ENCODE measurements around the gene ABR. TPM values are rescaled to one million over a fixed set of nuclear protein-coding genes. Genes with fewer than 3 reads are reported as not detected.

ABR gene
- total and polyA plus RNA-seq, 5 donors from 2014 or later, result 13.2 to 116 (median 18.3) TPM

DNA sequence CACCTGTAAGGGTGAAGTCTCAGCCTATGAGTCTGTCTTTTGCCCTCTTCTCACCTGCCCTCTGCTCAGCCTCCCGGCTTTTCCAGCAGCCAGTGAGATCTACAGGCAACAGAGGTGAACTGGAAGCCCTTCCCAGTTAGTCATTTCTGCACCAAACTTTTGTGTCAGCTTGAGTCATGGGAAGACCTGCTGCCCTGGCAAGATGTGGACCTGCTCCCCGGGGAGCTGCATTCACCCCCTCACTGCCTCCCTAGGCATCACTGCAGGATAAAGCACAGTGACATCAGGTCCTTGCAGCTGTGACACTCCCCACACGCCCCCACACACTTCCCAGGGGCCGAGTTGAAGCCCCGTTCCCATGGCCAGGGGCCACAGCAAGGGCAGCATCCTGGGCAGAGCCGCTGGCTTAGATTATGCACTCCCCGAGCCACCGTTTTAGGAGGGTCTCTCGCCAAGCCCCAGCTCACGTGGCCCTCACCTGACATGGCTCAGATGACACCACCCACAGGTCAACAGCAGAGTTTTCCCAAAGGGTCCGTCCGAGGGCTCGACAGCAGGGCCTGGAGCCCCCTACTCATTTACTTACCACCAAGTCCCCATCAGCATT is 6.5 kb upstream of the ABR start:
- ATAC-seq (ENCODE audit: low read depth in 2 of 2) (no peak), DNase-seq (no peak)
- H3K9me3 Mint-ChIP-seq, result no peaks in the 10 kb centered on the region
- Histone ChIP-seq H3K27ac (ENCODE audit: insufficient read depth, low read length, poor library complexity, severe bottlenecking) (no peak overlapping the region), H3K4me1 (ENCODE audit: control insufficient read depth, insufficient read depth, low read length, poor library complexity, severe bottlenecking) (no peaks in the 10 kb centered on the region), H3K36me3 (ENCODE audit: control insufficient read depth, insufficient read depth, low read length) (no peaks in the 10 kb centered on the region), H3K4me3 (ENCODE audit: low read depth, low read length) (no peak overlapping the region), H3K9me3 (ENCODE audit: control insufficient read depth in 2 of 2, low read length in 2 of 2) (no peaks in the 10 kb centered on the region), H3K27me3 (ENCODE audit: control insufficient read depth, insufficient read depth, low read length) (no peaks in the 10 kb centered on the region)
- no peak overlapping the region for H3K27ac Mint-ChIP-seq
- H3K4me3 Mint-ChIP-seq, result no peak overlapping the region
- H3K27me3 Mint-ChIP-seq, result peaks cover 4% of the 10 kb centered on the region
- H3K36me3 Mint-ChIP-seq, result no peaks in the 10 kb centered on the region
- H3K4me1 Mint-ChIP-seq, result peaks cover 0 to 3% (median 0%) of the 10 kb centered on the region in 4 donors

GRCh38 chr17:1183171-1183873 is 3.5 kb upstream of the ABR start:
- H3K4me3 Mint-ChIP-seq, result peak overlapping the region in 1 of 4 donors; percentile 15
- peaks cover 11% of the 10 kb centered on the region for H3K27me3 Mint-ChIP-seq
- H3K36me3 ChIP-seq (ENCODE audit: control insufficient read depth, insufficient read depth, low read length), result no peaks in the 10 kb centered on the region
- H3K36me3 Mint-ChIP-seq, result no peaks in the 10 kb centered on the region
- no peak overlapping the region for H3K27ac Mint-ChIP-seq
- ATAC-seq (ENCODE audit: low read depth in 2 of 2), result no peak
- H3K9me3 ChIP-seq (ENCODE audit: control insufficient read depth in 2 of 2, low read length in 2 of 2), result no peaks in the 10 kb centered on the region
- peaks cover 10% of the 10 kb centered on the region for H3K4me1 ChIP-seq (ENCODE audit: control insufficient read depth, insufficient read depth, low read length, poor library complexity, severe bottlenecking)
- no peak overlapping the region for H3K27ac ChIP-seq (ENCODE audit: insufficient read depth, low read length, poor library complexity, severe bottlenecking)
- H3K4me3 ChIP-seq (ENCODE audit: low read depth, low read length), result no peak overlapping the region
- H3K4me1 Mint-ChIP-seq, result peaks cover 0 to 6% (median 2%) of the 10 kb centered on the region in 4 donors
- DNase-seq, result no peak
- no peaks in the 10 kb centered on the region for H3K27me3 ChIP-seq (ENCODE audit: control insufficient read depth, insufficient read depth, low read length)
- H3K9me3 Mint-ChIP-seq, result no peaks in the 10 kb centered on the region

DNA sequence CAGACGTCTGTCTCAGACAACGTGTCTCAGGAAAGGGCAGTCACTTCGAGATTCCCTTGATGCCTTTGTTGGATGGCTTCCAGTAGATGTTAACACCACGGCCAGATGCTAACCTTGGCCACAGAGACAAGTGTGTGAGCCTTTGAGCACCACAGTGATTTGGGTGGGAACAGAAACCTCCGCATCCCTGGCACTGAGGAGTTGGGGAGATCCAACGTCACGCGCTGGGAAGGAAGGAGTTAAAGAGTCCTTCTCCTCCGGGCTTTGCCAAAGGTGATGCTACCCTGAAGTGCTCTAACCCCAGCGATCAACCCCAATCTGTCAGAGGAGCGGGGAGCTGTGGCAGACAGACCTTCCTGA is 3.0 kb upstream of the ABR start:
- H3K27me3 Mint-ChIP-seq, result peaks cover 17% of the 10 kb centered on the region
- H3K27ac Mint-ChIP-seq, result no peak overlapping the region

GRCh38 chr17:1181753-1182137 is 2.0 kb upstream of the ABR start:
- ATAC-seq (ENCODE audit: low read depth in 2 of 2), result no peak
- no peak for DNase-seq
- H3K4me1 Mint-ChIP-seq, result peaks cover 0 to 13% (median 6%) of the 10 kb centered on the region in 4 donors
- no peak overlapping the region for H3K27ac ChIP-seq (ENCODE audit: insufficient read depth, low read length, poor library complexity, severe bottlenecking)
- H3K4me3 ChIP-seq (ENCODE audit: low read depth, low read length), result no peak overlapping the region
- H3K27me3 ChIP-seq (ENCODE audit: control insufficient read depth, insufficient read depth, low read length), result peaks cover 5% of the 10 kb centered on the region
- no peaks in the 10 kb centered on the region for H3K36me3 ChIP-seq (ENCODE audit: control insufficient read depth, insufficient read depth, low read length)
- peaks cover 26% of the 10 kb centered on the region for H3K27me3 Mint-ChIP-seq
- H3K27ac Mint-ChIP-seq, result no peak overlapping the region
- H3K4me3 Mint-ChIP-seq, result peak overlapping the region; percentile 26 to 88 (median 64)
- no peaks in the 10 kb centered on the region for H3K9me3 Mint-ChIP-seq
- H3K36me3 Mint-ChIP-seq, result no peaks in the 10 kb centered on the region
- H3K9me3 ChIP-seq (ENCODE audit: control insufficient read depth in 2 of 2, low read length in 2 of 2), result no peaks in the 10 kb centered on the region
- H3K4me1 ChIP-seq (ENCODE audit: control insufficient read depth, insufficient read depth, low read length, poor library complexity, severe bottlenecking), result peaks cover 10% of the 10 kb centered on the region

More for the DNA sequence above, 3.0 kb upstream of the ABR start:
- Mint-ChIP-seq H3K9me3 (no peaks in the 10 kb centered on the region), H3K4me1 (peaks cover 0 to 10% (median 4%) of the 10 kb centered on the region in 4 donors), H3K4me3 (no peak overlapping the region), H3K36me3 (no peaks in the 10 kb centered on the region)
- Histone ChIP-seq H3K36me3 (ENCODE audit: control insufficient read depth, insufficient read depth, low read length) (no peaks in the 10 kb centered on the region), H3K4me3 (ENCODE audit: low read depth, low read length) (no peak overlapping the region), H3K4me1 (ENCODE audit: control insufficient read depth, insufficient read depth, low read length, poor library complexity, severe bottlenecking) (peaks cover 10% of the 10 kb centered on the region), H3K27ac (ENCODE audit: insufficient read depth, low read length, poor library complexity, severe bottlenecking) (no peak overlapping the region), H3K27me3 (ENCODE audit: control insufficient read depth, insufficient read depth, low read length) (peaks cover 3% of the 10 kb centered on the region), H3K9me3 (ENCODE audit: control insufficient read depth in 2 of 2, low read length in 2 of 2) (no peaks in the 10 kb centered on the region)
- no peak for ATAC-seq (ENCODE audit: low read depth in 2 of 2)
- no peak for DNase-seq

DNA sequence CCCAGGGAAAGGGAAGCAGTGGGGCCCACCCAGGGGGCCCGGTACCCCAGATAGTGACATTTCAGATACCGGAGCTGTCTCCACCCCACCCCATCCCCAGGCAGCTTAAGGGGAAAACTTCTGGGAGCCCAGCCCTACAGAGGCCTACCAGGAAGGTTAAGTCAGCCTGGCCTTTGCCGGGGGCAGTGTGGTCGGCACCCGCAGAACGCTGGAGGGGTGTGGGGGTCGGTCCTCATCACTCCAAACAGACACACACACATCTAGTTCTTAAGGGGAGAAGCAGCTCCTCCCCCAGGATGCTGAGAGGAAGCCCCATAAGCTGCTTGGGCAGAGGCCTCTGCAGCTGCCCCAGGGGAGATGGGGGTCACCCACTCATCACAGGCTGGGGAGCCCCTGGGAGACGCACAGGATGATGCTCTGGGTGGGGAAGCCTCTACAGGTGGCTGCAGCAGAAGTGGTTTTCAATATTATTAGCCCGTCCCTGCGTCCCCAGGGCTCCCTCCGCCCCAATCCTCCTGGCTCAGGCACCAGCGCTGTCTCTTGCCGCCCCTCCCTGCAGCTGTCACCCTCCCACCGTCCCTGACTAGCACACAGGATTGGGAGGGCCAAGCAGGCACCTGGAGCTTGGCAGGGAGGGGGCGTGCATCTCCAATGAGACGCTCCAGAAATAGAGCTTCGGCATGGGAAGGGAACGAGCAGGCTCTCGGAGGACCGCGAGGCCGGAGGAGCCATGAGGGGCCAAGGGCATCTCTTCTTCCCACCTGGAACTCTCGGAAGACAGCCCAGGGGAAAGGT is 1.4 kb upstream of the ABR start:
- Mint-ChIP-seq H3K4me1 (peaks cover 0 to 15% (median 6%) of the 10 kb centered on the region in 4 donors), H3K27ac (no peak overlapping the region), H3K9me3 (no peaks in the 10 kb centered on the region), H3K36me3 (no peaks in the 10 kb centered on the region), H3K27me3 (peaks cover 26% of the 10 kb centered on the region), H3K4me3 (peak overlapping the region in 2 of 4 donors; percentile 80 to 88)
- ATAC-seq (ENCODE audit: low read depth in 2 of 2) (peak; percentile 11 to 25), DNase-seq (no peak)
- H3K9me3 ChIP-seq (ENCODE audit: control insufficient read depth in 2 of 2, low read length in 2 of 2), result no peaks in the 10 kb centered on the region
- H3K27me3 ChIP-seq (ENCODE audit: control insufficient read depth, insufficient read depth, low read length), result peaks cover 5% of the 10 kb centered on the region
- H3K36me3 ChIP-seq (ENCODE audit: control insufficient read depth, insufficient read depth, low read length), result no peaks in the 10 kb centered on the region
- H3K4me3 ChIP-seq (ENCODE audit: low read depth, low read length), result no peak overlapping the region
- H3K4me1 ChIP-seq (ENCODE audit: control insufficient read depth, insufficient read depth, low read length, poor library complexity, severe bottlenecking), result peaks cover 10% of the 10 kb centered on the region
- no peak overlapping the region for H3K27ac ChIP-seq (ENCODE audit: insufficient read depth, low read length, poor library complexity, severe bottlenecking)

- ATAC-seq (ENCODE audit: low read depth in 2 of 2), result peak in 1 of 2 donors; percentile 11
- H3K4me1 ChIP-seq (ENCODE audit: control insufficient read depth, insufficient read depth, low read length, poor library complexity, severe bottlenecking), result peaks cover 10% of the 10 kb centered on the region
- H3K4me1 Mint-ChIP-seq, result peaks cover 0 to 15% (median 6%) of the 10 kb centered on the region in 4 donors
- H3K4me3 Mint-ChIP-seq, result peak overlapping the region in 3 of 4 donors; percentile 57 to 81 (median 74)
- H3K9me3 ChIP-seq (ENCODE audit: control insufficient read depth in 2 of 2, low read length in 2 of 2), result no peaks in the 10 kb centered on the region
- no peak overlapping the region for H3K27ac ChIP-seq (ENCODE audit: insufficient read depth, low read length, poor library complexity, severe bottlenecking)
- H3K9me3 Mint-ChIP-seq, result peaks cover 0 to 2% (median 0%) of the 10 kb centered on the region in 7 donors
- no peak for DNase-seq
- H3K27ac Mint-ChIP-seq, result no peak overlapping the region
- no peak overlapping the region for H3K4me3 ChIP-seq (ENCODE audit: low read depth, low read length)
- H3K27me3 Mint-ChIP-seq, result peaks cover 26% of the 10 kb centered on the region
- no peaks in the 10 kb centered on the region for H3K36me3 ChIP-seq (ENCODE audit: control insufficient read depth, insufficient read depth, low read length)
- peaks cover 5% of the 10 kb centered on the region for H3K27me3 ChIP-seq (ENCODE audit: control insufficient read depth, insufficient read depth, low read length)
- no peaks in the 10 kb centered on the region for H3K36me3 Mint-ChIP-seq
Observed at GRCh38 chr17:1179112-1179817, 516 bp downstream of the ABR start.

DNA sequence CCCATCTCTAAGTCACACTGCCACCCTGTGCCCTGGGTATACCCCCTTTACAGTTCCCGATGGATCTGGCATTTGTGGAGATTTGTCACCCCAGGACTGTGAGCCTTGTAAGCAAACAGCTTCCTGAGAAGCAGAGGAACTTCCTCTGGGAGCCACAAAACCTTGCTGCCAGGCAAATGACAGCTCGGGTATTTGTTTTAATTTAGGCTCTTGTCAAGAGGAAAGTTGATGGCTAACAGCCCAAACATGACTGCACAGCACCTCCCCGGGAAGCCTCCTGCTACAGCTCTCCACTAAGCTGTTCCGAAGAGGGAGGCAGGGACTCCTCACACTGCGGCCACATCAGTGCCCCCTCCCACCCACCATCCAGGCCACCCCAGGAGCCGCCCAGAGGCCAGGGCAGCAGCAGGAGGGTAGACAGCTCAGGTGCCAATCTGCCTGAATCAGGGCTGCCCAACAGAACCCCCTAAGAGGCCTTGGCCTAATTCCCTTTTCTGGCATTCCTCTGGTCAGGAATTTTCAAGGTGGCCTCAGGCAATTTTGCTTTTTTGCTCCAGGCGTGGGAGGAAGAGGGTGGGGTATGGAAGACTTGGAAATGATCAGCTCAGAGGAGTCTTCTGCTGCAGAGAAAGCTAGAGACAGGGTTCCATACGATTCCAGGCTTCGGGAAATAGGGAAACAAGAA is 2.6 kb downstream of the ABR start:
- ATAC-seq (ENCODE audit: low read depth in 2 of 2) (no peak), DNase-seq (no peak)
- Mint-ChIP-seq H3K4me1 (peaks cover 0 to 12% (median 6%) of the 10 kb centered on the region in 4 donors), H3K9me3 (peaks cover 0 to 2% (median 0%) of the 10 kb centered on the region in 7 donors), H3K27me3 (peaks cover 23% of the 10 kb centered on the region), H3K4me3 (peak overlapping the region in 3 of 4 donors; percentile 58 to 77 (median 73)), H3K36me3 (no peaks in the 10 kb centered on the region), H3K27ac (no peak overlapping the region)
- Histone ChIP-seq H3K27ac (ENCODE audit: insufficient read depth, low read length, poor library complexity, severe bottlenecking) (no peak overlapping the region), H3K4me3 (ENCODE audit: low read depth, low read length) (no peak overlapping the region), H3K4me1 (ENCODE audit: control insufficient read depth, insufficient read depth, low read length, poor library complexity, severe bottlenecking) (peaks cover 10% of the 10 kb centered on the region), H3K36me3 (ENCODE audit: control insufficient read depth, insufficient read depth, low read length) (no peaks in the 10 kb centered on the region), H3K27me3 (ENCODE audit: control insufficient read depth, insufficient read depth, low read length) (peaks cover 5% of the 10 kb centered on the region), H3K9me3 (ENCODE audit: control insufficient read depth in 2 of 2, low read length in 2 of 2) (no peaks in the 10 kb centered on the region)
